Body of pancreas (tissue), 4 donors: ENCODE data around the gene ZNF783. TPM values are rescaled to one million over a fixed set of nuclear protein-coding genes. Genes with fewer than 3 reads are reported as not detected.
A peak's percentile ranks its signal among the peaks of the same experiment; 100 is the strongest.

Source experiments
- ATAC-seq: fragments of 150-250 bp; one replicate; pipeline ENCODE4 v1.9.1; 2016
- DNase-seq, 4 donors: peaks; one replicate each; pipeline ENCODE4 v3.0.0-alpha.2; 2019
- H3K27ac ChIP-seq, 4 donors: fragments of 200-600 bp; sonication (generic); 1 replicate in 3 of 4; 2 replicates in 1 of 4; pipeline versions ENCODE4 v1.5.1 to v1.6.1; 2016 to 2019; ENCODE audit warnings: mild to moderate bottlenecking in 1 of 4, mixed read lengths in 1 of 4, moderate library complexity in 1 of 4
- H3K27me3 ChIP-seq, 2 donors: fragments of 200-600 bp; sonication (generic); one replicate each; pipeline ENCODE4 v1.6.0; 2016; ENCODE audit warnings: mild to moderate bottlenecking in 1 of 2
- H3K36me3 ChIP-seq, 2 donors: fragments of 200-600 bp; sonication (generic); replicated peaks in 1 of 2; 2 replicates each; pipeline ENCODE4 v1.5.1; 2016; ENCODE audit warnings: low read depth in 2 of 2; ENCODE audit not compliant: insufficient read depth in 1 of 2
- H3K4me1 ChIP-seq: fragments of 200-600 bp; sonication (generic); one replicate; pipeline ENCODE4 v1.6.0; 2016
- H3K4me3 ChIP-seq, 2 donors: fragments of 200-600 bp; sonication (generic); 1 replicate in 1 of 2; 2 replicates in 1 of 2; pipeline ENCODE4 v1.5.1; 2016 to 2019
- H3K9me3 ChIP-seq, 3 donors: fragments of 200-600 bp; sonication (generic); 1 replicate in 2 of 3; 2 replicates in 1 of 3; pipeline ENCODE4 v1.5.1; 2016
- POLR2A ChIP-seq, 3 donors: fragments of 450-650 bp; IDR thresholded peaks; one replicate each; pipeline ENCODE4 v1.6.1; 2016; ENCODE audit warnings: antibody characterized with exemption in 3 of 3, mild to moderate bottlenecking in 2 of 3
- WGBS, 2 donors: methylation state at CpG; one replicate each; pipeline ENCODE4 v1.1.5; 2017; 5-methylcytosine and 5-hydroxymethylcytosine counted together
- intact Hi-C: fragments of 100-400 bp; cut with DNase I; formaldehyde crosslinking; loops from one replicate; pipeline ENCODE4 v1.15.1; 2023
- total RNA-seq, 2 donors: library from RNA; depleted of rRNA; stranded (reverse); fragments of >200 nt; gene quantifications; one replicate each; pipeline ENCODE4 v1.1.0, GENCODE V29; 2016
- TF ChIP-seq, protein P1 (sequence below), 7 experiments: fragments of 450-650 bp in 4 of 7; fragments of 200-600 bp in 3 of 7; sonication (generic) in 3 of 7; IDR thresholded peaks; one replicate each; pipeline ENCODE4 v1.5.1; 2016 to 2019; ENCODE audit warnings: antibody characterized with exemption in 7 of 7

ZNF783 gene
- total RNA-seq, 2 donors from 2014 or later = 12.5 to 17.5 TPM

DNA sequence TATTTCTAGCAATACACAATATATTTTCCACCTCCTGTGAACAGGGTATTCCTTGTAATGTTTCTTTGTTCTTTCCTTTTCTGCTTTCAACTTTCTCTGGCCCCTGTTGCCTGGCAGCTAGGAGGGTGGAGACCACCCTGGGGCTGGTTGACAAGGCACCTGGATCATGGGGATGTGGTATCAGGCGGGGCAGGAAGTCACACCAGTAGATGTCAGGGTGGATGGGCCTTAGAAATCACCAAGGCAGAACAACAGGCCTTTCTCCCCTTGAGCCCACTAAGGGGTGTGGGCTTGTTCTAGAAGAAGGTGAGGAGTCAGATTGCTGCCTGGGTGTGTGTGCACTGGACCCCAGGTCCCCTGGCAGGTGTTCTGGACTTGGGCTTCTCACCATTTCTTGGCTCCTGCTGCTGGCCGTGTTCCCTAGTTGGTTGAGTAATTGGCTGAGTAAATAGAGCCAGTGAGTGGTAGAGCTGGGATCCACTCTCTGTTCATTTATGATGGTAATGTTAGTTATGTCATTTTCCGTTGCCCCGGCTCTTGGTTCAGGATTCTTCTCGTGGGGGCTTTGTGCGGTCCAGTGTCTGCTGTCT is 24.9 kb downstream of the ZNF783 start:
- ATAC-seq (peak; percentile 45), DNase-seq (peak; percentile 78 to 90 (median 87))
- TF ChIP-seq, protein P1, sequence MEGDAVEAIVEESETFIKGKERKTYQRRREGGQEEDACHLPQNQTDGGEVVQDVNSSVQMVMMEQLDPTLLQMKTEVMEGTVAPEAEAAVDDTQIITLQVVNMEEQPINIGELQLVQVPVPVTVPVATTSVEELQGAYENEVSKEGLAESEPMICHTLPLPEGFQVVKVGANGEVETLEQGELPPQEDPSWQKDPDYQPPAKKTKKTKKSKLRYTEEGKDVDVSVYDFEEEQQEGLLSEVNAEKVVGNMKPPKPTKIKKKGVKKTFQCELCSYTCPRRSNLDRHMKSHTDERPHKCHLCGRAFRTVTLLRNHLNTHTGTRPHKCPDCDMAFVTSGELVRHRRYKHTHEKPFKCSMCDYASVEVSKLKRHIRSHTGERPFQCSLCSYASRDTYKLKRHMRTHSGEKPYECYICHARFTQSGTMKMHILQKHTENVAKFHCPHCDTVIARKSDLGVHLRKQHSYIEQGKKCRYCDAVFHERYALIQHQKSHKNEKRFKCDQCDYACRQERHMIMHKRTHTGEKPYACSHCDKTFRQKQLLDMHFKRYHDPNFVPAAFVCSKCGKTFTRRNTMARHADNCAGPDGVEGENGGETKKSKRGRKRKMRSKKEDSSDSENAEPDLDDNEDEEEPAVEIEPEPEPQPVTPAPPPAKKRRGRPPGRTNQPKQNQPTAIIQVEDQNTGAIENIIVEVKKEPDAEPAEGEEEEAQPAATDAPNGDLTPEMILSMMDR (IDR thresholded peaks at IDR 0.05) = no peak
- no peak for TF ChIP-seq POLR2A (IDR thresholded peaks at IDR 0.05)
- Histone ChIP-seq H3K4me1 (peaks cover 29% of the 10 kb centered on the region), H3K27ac (peak overlapping the region in 2 of 4 donors; percentile 22 to 34), H3K4me3 (no peak overlapping the region), H3K36me3 (no peaks in the 10 kb centered on the region), H3K9me3 (no peaks in the 10 kb centered on the region), H3K27me3 (no peaks in the 10 kb centered on the region)
- intact Hi-C loops = no loop called here
- 67 to 82% methylated on average over 6 of the region's 6 CpGs for WGBS, 2 donors

DNA sequence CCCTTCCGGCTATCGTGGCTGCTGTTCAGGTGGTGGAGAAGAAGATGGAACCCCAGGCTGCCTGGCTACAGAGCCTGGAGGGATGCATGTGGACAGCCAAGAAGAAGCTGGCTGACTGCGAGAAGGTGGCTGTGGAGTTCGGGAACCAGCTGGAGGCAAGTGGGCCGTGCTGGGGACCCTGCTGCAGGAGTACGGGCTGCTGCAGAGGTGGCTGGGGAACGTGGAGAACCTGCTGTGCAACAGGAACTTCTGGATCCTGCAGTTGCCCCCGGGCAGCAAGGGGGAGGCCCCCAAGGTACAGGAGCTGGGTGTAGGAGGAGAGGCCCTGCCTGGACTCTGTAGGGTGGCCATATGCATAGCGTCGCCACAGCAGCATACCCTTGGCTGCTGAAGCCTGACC is 25.6 kb downstream of the ZNF783 start:
- Histone ChIP-seq H3K4me1 (peaks cover 29% of the 10 kb centered on the region), H3K27ac (no peak overlapping the region), H3K4me3 (no peak overlapping the region), H3K9me3 (no peaks in the 10 kb centered on the region), H3K27me3 (no peaks in the 10 kb centered on the region), H3K36me3 (no peaks in the 10 kb centered on the region)
- 89 to 98% methylated on average over 9 to 10 of the region's 10 CpGs for WGBS, 2 donors
- DNase-seq (no peak), ATAC-seq (no peak)
- no peak for TF ChIP-seq POLR2A (IDR thresholded peaks at IDR 0.05)
- intact Hi-C loops = no loop called here

DNA sequence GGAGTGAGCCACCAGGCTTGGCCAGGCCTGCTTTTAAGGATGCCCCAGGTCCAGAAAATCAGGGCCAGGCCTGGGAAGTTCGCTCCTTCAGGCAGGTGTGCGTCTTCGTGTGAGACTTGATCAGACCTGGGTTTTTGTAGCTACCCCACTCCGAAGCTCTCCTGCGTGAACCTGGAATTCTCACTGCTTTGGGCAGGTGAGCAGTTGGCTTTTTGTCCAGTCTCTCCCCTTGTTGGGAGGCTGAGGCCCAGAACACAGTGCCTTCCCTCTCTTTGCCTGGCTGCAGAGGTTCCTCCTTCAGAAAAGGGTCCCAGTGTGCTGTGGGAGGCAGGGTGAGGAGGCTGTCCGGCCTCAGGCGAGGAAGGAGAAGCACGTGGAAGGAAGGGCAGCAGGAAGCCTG is 27.3 kb downstream of the ZNF783 start:
- Histone ChIP-seq H3K9me3 (no peaks in the 10 kb centered on the region), H3K36me3 (no peaks in the 10 kb centered on the region), H3K27me3 (no peaks in the 10 kb centered on the region), H3K4me1 (peaks cover 28% of the 10 kb centered on the region), H3K27ac (no peak overlapping the region), H3K4me3 (no peak overlapping the region)
- intact Hi-C loops = no loop called here
- 89 to 100% methylated on average over 2 to 8 of the region's 8 CpGs for WGBS, 2 donors
- DNase-seq = no peak
- TF ChIP-seq POLR2A (IDR thresholded peaks at IDR 0.05) = no peak
- TF ChIP-seq, protein P1 (IDR thresholded peaks at IDR 0.05) = no peak
- no peak for ATAC-seq

DNA sequence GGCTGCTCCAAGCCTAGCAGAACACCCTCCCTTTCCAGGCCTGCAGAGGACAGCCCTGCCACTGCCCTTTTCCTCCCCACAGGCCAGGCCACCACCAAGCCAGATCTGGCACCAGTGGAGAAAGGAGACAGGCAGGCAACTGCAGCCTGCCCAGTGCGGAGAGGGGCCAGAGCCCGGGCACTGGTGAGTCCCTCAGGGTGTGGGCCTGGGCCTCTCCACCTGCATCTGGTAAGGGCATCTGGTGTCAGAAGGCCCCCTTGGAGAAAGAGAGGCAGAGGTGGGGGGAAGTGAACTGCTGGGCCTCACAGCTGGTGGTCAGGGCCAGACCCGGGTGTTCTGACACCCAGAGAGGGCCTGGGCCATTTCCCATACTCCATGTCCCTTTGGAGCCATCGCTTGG is 27.9 kb downstream of the ZNF783 start:
- ATAC-seq = no peak
- H3K27me3 ChIP-seq = no peaks in the 10 kb centered on the region
- H3K4me1 ChIP-seq = peaks cover 22% of the 10 kb centered on the region
- no peaks in the 10 kb centered on the region for H3K9me3 ChIP-seq
- intact Hi-C loops = no loop called here
- no peak overlapping the region for H3K27ac ChIP-seq
- no peak overlapping the region for H3K4me3 ChIP-seq
- WGBS, 2 donors = 94% methylated on average over 4 of the region's 4 CpGs; no CpG with 5 or more reads in 1 of the 2 donors
- no peak for TF ChIP-seq POLR2A (IDR thresholded peaks at IDR 0.05)
- TF ChIP-seq, protein P1 (IDR thresholded peaks at IDR 0.05) = no peak
- peaks cover 0 to 3% of the 10 kb centered on the region in 2 donors for H3K36me3 ChIP-seq
- DNase-seq = no peak

DNA sequence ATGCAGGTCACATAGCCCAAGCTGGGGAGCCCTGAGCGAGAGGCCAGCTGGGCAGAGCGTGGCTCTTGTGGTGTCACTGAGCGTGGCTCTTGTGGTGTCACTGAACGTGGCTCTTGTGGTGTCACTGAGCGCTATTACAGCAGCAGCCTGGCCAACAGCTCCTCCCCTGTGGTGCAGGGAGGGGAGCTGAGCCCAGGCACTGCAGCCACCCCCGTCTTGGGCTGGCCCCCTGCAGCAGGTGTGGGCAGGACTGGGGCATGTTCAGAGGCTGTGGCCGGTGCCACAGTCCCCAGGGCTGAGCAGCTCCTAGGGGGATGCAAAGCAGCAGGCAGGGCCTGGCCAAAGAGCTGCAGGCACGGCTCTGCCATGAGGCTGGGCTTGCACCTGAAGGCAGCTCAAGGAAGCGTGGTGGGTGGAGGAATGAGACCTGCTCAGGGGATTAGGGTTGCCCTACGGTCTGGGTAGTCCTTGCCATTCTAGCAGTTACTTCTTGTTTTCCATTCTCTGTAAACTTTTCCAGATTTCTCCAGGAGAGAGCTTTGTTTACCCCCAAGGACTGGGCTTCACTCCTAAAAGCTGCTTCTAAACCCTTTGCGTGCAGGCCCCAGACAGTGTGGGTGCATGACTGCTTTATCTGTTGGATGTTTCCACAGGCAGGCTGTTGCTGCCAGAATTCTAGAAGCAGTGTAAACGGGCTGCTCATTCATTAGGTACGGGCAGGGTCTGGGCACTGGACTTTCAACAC is 29.2 kb downstream of the ZNF783 start:
- intact Hi-C loops = no loop called here
- Histone ChIP-seq H3K4me3 (no peak overlapping the region), H3K4me1 (peaks cover 15% of the 10 kb centered on the region), H3K36me3 (peaks cover 0 to 6% of the 10 kb centered on the region in 2 donors), H3K27me3 (no peaks in the 10 kb centered on the region), H3K27ac (no peak overlapping the region), H3K9me3 (no peaks in the 10 kb centered on the region)
- TF ChIP-seq, protein P1 (IDR thresholded peaks at IDR 0.05) = no peak
- TF ChIP-seq POLR2A (IDR thresholded peaks at IDR 0.05) = no peak
- DNase-seq (no peak), ATAC-seq (no peak)
- 84 to 88% methylated on average over 10 to 13 of the region's 13 CpGs for WGBS, 2 donors
